IMR-90 (cell line): Measurements from ENCODE around the gene OR52B2. TPM values are rescaled to one million over a fixed set of nuclear protein-coding genes. Genes with fewer than 3 reads are reported as not detected.

Source experiments
- ATAC-seq: fragments of 200-7000 bp; cut with Tn5 transposase; 2 replicates; pipeline ENCODE4 v1.9.1; 2020; ENCODE audit warnings: low read depth, mild to moderate bottlenecking, moderate library complexity
- BruUV-seq: library from RNA; stranded (reverse); fragments of 400-500 nt; replicated peaks from 2 replicates; lab custom pipeline; 2021; lab: Mats Ljungman, UMichigan
- CTCF ChIA-PET: fragments of 300-600 bp; formaldehyde crosslinking; extraction: SDS; loops from one replicate; lab custom pipeline; 2021; ENCODE audit warnings: antibody characterized with exemption; lab: Yijun Ruan, JAX
- POLR2A ChIA-PET: fragments of 300-600 bp; sonication (Branson Sonifier 250); formaldehyde crosslinking; loops from one replicate; lab custom pipeline; 2022; ENCODE audit warnings: antibody characterized with exemption; ENCODE audit not compliant: unreplicated experiment; lab: Charles Lee
- DNase-seq: peaks from one replicate; pipeline ENCODE4 v3.0.0; 2013
- H2AFZ ChIP-seq: replicated peaks from 2 replicates; pipeline ENCODE3; 2013; ENCODE audit warnings: low read length, mild to moderate bottlenecking; ENCODE audit not compliant: poor library complexity
- H2AK5ac ChIP-seq: 2 replicates; pipeline ENCODE4 v1.6.1; 2013; ENCODE audit warnings: low read depth, low read length, inconsistent platforms
- H2AK9ac ChIP-seq: replicated peaks from 2 replicates; pipeline ENCODE3; 2013; ENCODE audit warnings: mild to moderate bottlenecking, low read depth, low read length, moderate library complexity; ENCODE audit not compliant: poor library complexity
- H2BK120ac ChIP-seq: 2 replicates; pipeline ENCODE4 v1.6.1; 2013; ENCODE audit warnings: low read depth, low read length, inconsistent platforms
- H2BK15ac ChIP-seq: 3 replicates; pipeline ENCODE4 v1.6.1; 2013; ENCODE audit warnings: low read depth, low read length, inconsistent platforms
- H2BK20ac ChIP-seq: 2 replicates; pipeline ENCODE4 v1.6.1; 2013; ENCODE audit warnings: low read depth, mild to moderate bottlenecking, inconsistent platforms, low read length, moderate library complexity
- H2BK5ac ChIP-seq: 2 replicates; pipeline ENCODE4 v1.6.1; 2013; ENCODE audit warnings: mild to moderate bottlenecking, low read depth, low read length, inconsistent platforms; ENCODE audit not compliant: poor library complexity, severe bottlenecking
- H3K14ac ChIP-seq: replicated peaks from 2 replicates; pipeline ENCODE4 v1.6.1; 2013; ENCODE audit warnings: low read depth, low read length, inconsistent platforms
- H3K18ac ChIP-seq: 2 replicates; pipeline ENCODE4 v1.6.1; 2013; ENCODE audit warnings: low read depth, low read length, control low read depth
- H3K23ac ChIP-seq: 2 replicates; pipeline ENCODE4 v1.6.1; 2013; ENCODE audit warnings: low read depth, low read length, inconsistent platforms
- H3K27ac ChIP-seq: 2 replicates; pipeline ENCODE4 v1.5.1; 2013; ENCODE audit warnings: mild to moderate bottlenecking, control low read depth, low read length; ENCODE audit not compliant: insufficient read depth
- H3K27me3 ChIP-seq: 2 replicates; pipeline ENCODE4 v1.6.1; 2013; ENCODE audit warnings: low read length; ENCODE audit not compliant: control insufficient read depth, insufficient read depth
- H3K36me3 ChIP-seq: 2 replicates; pipeline ENCODE4 v1.6.1; 2013; ENCODE audit warnings: low read length, mixed read lengths; ENCODE audit not compliant: control insufficient read depth, insufficient read depth
- H3K4ac ChIP-seq: 2 replicates; pipeline ENCODE4 v1.6.1; 2013; ENCODE audit warnings: low read depth, low read length, inconsistent platforms
- H3K4me1 ChIP-seq: 2 replicates; pipeline ENCODE4 v1.6.1; 2013; ENCODE audit warnings: low read length, mixed read lengths; ENCODE audit not compliant: control insufficient read depth, insufficient read depth
- H3K4me2 ChIP-seq: 2 replicates; pipeline ENCODE4 v1.6.1; 2013; ENCODE audit warnings: low read depth, mild to moderate bottlenecking, control low read depth, low read length, moderate library complexity
- H3K4me3 ChIP-seq: 2 replicates; pipeline ENCODE4 v1.5.1; 2013; ENCODE audit warnings: low read depth, mild to moderate bottlenecking, control low read depth, low read length, moderate library complexity; ENCODE audit not compliant: insufficient read depth
- H3K56ac ChIP-seq: 2 replicates; pipeline ENCODE4 v1.6.1; 2013; ENCODE audit warnings: low read length, inconsistent platforms; ENCODE audit not compliant: insufficient read depth; ENCODE audit errors: extremely low read depth
- H3K79me1 ChIP-seq, 2 experiments: 2 replicates each; pipeline ENCODE4 v1.6.1; 2013; ENCODE audit warnings: low read length in 2 of 2, inconsistent platforms in 1 of 2, low read depth in 1 of 2
- H3K9ac ChIP-seq: 2 replicates; pipeline ENCODE4 v1.6.1; 2013; ENCODE audit warnings: low read depth, low read length, control low read depth
- H3K9me1 ChIP-seq: 2 replicates; pipeline ENCODE4 v1.6.1; 2013; ENCODE audit warnings: low read length, inconsistent platforms; ENCODE audit not compliant: insufficient read depth
- H3K9me3 ChIP-seq: 2 replicates; pipeline ENCODE4 v1.6.1; 2013; ENCODE audit warnings: low read length; ENCODE audit not compliant: control insufficient read depth, insufficient read depth
- H4K20me1 ChIP-seq: 2 replicates; pipeline ENCODE4 v1.6.1; 2013; ENCODE audit warnings: low read length, inconsistent platforms; ENCODE audit not compliant: insufficient read depth
- H4K5ac ChIP-seq: 2 replicates; pipeline ENCODE4 v1.6.1; 2013; ENCODE audit warnings: mild to moderate bottlenecking, low read depth, low read length, control low read depth
- H4K8ac ChIP-seq, 2 experiments: 2 replicates each; pipeline ENCODE4 v1.6.1; 2013; ENCODE audit warnings: low read depth in 2 of 2, low read length in 2 of 2, control low read depth in 1 of 2, inconsistent platforms in 1 of 2
- H4K91ac ChIP-seq: 2 replicates; pipeline ENCODE4 v1.6.1; 2013; ENCODE audit warnings: low read depth, low read length, inconsistent platforms; ENCODE audit not compliant: insufficient read depth
- BHLHE40 ChIP-seq: fragments of 150-350 bp; IDR thresholded peaks from 2 replicates; pipeline ENCODE4 v1.6.1; 2016; ENCODE audit warnings: mild to moderate bottlenecking, low read depth, low read length
- CEBPB ChIP-seq: IDR thresholded peaks from 2 replicates; pipeline ENCODE4 v1.6.1; 2012; ENCODE audit warnings: low read depth, low read length, improper control_type of control experiment
- CHD1 ChIP-seq: IDR thresholded peaks from 2 replicates; pipeline ENCODE4 v1.6.1; 2012; ENCODE audit warnings: low read depth, low read length, improper control_type of control experiment
- CTCF ChIP-seq: conservative IDR thresholded peaks from 2 replicates; pipeline ENCODE4 v1.5.1; 2012; ENCODE audit warnings: mild to moderate bottlenecking, low read depth, low read length, improper control_type of control experiment
- ELK1 ChIP-seq: fragments of 150-350 bp; IDR thresholded peaks from 2 replicates; pipeline ENCODE4 v1.6.1; 2016; ENCODE audit warnings: low read depth, mild to moderate bottlenecking, low read length, moderate library complexity, borderline replicate concordance
- FOS ChIP-seq: fragments of 150-350 bp; IDR thresholded peaks from 2 replicates; pipeline ENCODE4 v1.6.1; 2016; ENCODE audit warnings: low read depth, low read length
- MAFK ChIP-seq: IDR thresholded peaks from 2 replicates; pipeline ENCODE4 v1.6.1; 2012; ENCODE audit warnings: low read depth, low read length, improper control_type of control experiment
- MAZ ChIP-seq: IDR thresholded peaks from 2 replicates; pipeline ENCODE4 v1.6.1; 2012; ENCODE audit warnings: low read depth, mild to moderate bottlenecking, low read length, improper control_type of control experiment, moderate library complexity, borderline replicate concordance
- MXI1 ChIP-seq: IDR thresholded peaks from 2 replicates; pipeline ENCODE4 v1.6.1; 2012; ENCODE audit warnings: low read depth, mild to moderate bottlenecking, low read length, moderate library complexity, borderline replicate concordance
- NFE2L2 ChIP-seq: fragments of 150-350 bp; IDR thresholded peaks from 2 replicates; pipeline ENCODE4 v1.6.1; 2016; ENCODE audit warnings: low read depth, mild to moderate bottlenecking, low read length
- POLR2A ChIP-seq: IDR thresholded peaks from 2 replicates; pipeline ENCODE4 v1.6.1; 2012; ENCODE audit warnings: mild to moderate bottlenecking, low read depth, low read length
- RAD21 ChIP-seq: IDR thresholded peaks from 2 replicates; pipeline ENCODE4 v1.6.1; 2012; ENCODE audit warnings: low read length, improper control_type of control experiment
- RCOR1 ChIP-seq: IDR thresholded peaks from 2 replicates; pipeline ENCODE4 v1.6.1; 2012; ENCODE audit warnings: mild to moderate bottlenecking, low read length, improper control_type of control experiment; ENCODE audit not compliant: insufficient replicate concordance
- RFX5 ChIP-seq: IDR thresholded peaks from 2 replicates; pipeline ENCODE4 v1.8.0; 2012; ENCODE audit warnings: low read depth, mild to moderate bottlenecking, low read length, moderate library complexity
- SMC3 ChIP-seq: fragments of 150-350 bp; IDR thresholded peaks from 2 replicates; pipeline ENCODE4 v1.6.1; 2016; ENCODE audit warnings: low read depth, mild to moderate bottlenecking, antibody characterized with exemption, low read length, moderate library complexity
- USF2 ChIP-seq: fragments of 150-350 bp; IDR thresholded peaks from 2 replicates; pipeline ENCODE4 v1.6.1; 2017; ENCODE audit warnings: mild to moderate bottlenecking, antibody characterized with exemption, low read length, low read depth
- WGBS, 2 experiments: methylation state at CpG; one replicate each; pipeline versions ENCODE4 v1.1.5 to v1.1.7; 2013; ENCODE audit warnings: missing lambda C conversion rate in 2 of 2; ENCODE audit not compliant: insufficient read length in 1 of 2; ENCODE audit errors: extremely low coverage in 2 of 2; 5-methylcytosine and 5-hydroxymethylcytosine counted together
- dilution Hi-C: fragments of 300-500 bp; cut with HindIII; formaldehyde crosslinking; loops from one replicate; pipeline ENCODE4 v1.14.3; 2018; ENCODE audit warnings: low sequenced_read_pairs; ENCODE audit not compliant: unreplicated experiment
- in situ Hi-C: fragments of 300-500 bp; cut with MboI; formaldehyde crosslinking; loops from 3 replicates; pipeline ENCODE4 v1.14.3; 2019; ENCODE audit warnings: low sequenced_read_pairs, inconsistent platforms, mixed read lengths
- intact Hi-C: fragments of 100-400 bp; cut with micrococcal nuclease; formaldehyde crosslinking; loops from 2 replicates; pipeline ENCODE4 v1.10.0; 2022
- polyA plus RNA-seq, 3 experiments: library from polyadenylated mRNA; depleted of rRNA; stranded (reverse); fragments of >200 nt; gene quantifications; 2 replicates each; pipeline ENCODE4 v1.2.3, GENCODE V29; 2012; ENCODE audit warnings: low replicate concordance in 1 of 3
- total RNA-seq: library from RNA; depleted of rRNA; stranded (reverse); fragments of >200 nt; gene quantifications from 2 replicates; pipeline ENCODE4 v1.2.3, GENCODE V29; 2012

Gene OR52B2
- total and polyA plus RNA-seq, 2 of the 4 experiments (the other 2 are of a cell fraction): not detected

GRCh38 chr11:6151117-6151516, 19.0 kb downstream of the OR52B2 start:
- Histone ChIP-seq H3K4me1 (no peaks in the 10 kb centered on the region), H3K18ac (no peak overlapping the region), H2AFZ (no peak overlapping the region), H3K79me1 (no peaks in the 10 kb centered on the region), H4K91ac (no peak overlapping the region), H3K23ac (no peak overlapping the region), H3K4ac (no peak overlapping the region), H3K4me3 (no peak overlapping the region), H3K27ac (no peak overlapping the region), H2AK5ac (no peak overlapping the region), H4K8ac (no peak overlapping the region), H2BK15ac (no peak overlapping the region), H4K20me1 (no peaks in the 10 kb centered on the region), H2BK5ac (no peak overlapping the region), H3K56ac (no peak overlapping the region), H3K9me3 (no peaks in the 10 kb centered on the region), H3K9ac (no peak overlapping the region), H3K27me3 (no peaks in the 10 kb centered on the region), H2BK20ac (no peak overlapping the region), H2BK120ac (no peak overlapping the region), H3K14ac (no peak overlapping the region), H4K5ac (no peak overlapping the region), H3K9me1 (no peaks in the 10 kb centered on the region), H3K4me2 (no peak overlapping the region), H2AK9ac (no peak overlapping the region), H3K36me3 (no peaks in the 10 kb centered on the region)
- DNase-seq: no peak
- TF ChIP-seq RAD21 (no peak), USF2 (no peak), POLR2A (no peak), RCOR1 (no peak), CTCF (no peak), ELK1 (no peak), MAZ (no peak), BHLHE40 (no peak), RFX5 (no peak), SMC3 (no peak), CEBPB (no peak), FOS (no peak), MAFK (no peak), CHD1 (no peak), MXI1 (no peak), NFE2L2 (no peak)
- intact Hi-C loops: no loop called here
- BruUV-seq: no TSS peak
- POLR2A ChIA-PET: no interaction called here
- in situ Hi-C loops: no loop called here
- CTCF ChIA-PET: no interaction called here
- ATAC-seq: no peak
- no CpG with 5 or more reads among the region's 1 CpG for WGBS, 2 experiments
- dilution Hi-C loops: no loop called here
